Fibroblast of lung (primary cell): ENCODE measurements around the gene GNAO1. TPM values are rescaled to one million over a fixed set of nuclear protein-coding genes. Genes with fewer than 3 reads are reported as not detected.

Source experiments
- DNase-seq, 2 donors: peaks; one replicate each; pipeline versions ENCODE4 v3.0.0 to v3.0.0-alpha.2; 2010; ENCODE audit warnings: low read depth in 2 of 2
- H2AFZ ChIP-seq: 2 replicates; pipeline ENCODE4 v1.5.1; 2012; ENCODE audit warnings: low read length, control low read depth, inconsistent platforms
- H3K27ac ChIP-seq: 2 replicates; pipeline ENCODE4 v1.5.1; 2011; ENCODE audit warnings: low read length, control low read depth; ENCODE audit not compliant: insufficient read depth
- H3K27me3 ChIP-seq: 2 replicates; pipeline ENCODE4 v1.5.1; 2011; ENCODE audit warnings: mild to moderate bottlenecking, low read length; ENCODE audit not compliant: control insufficient read depth, insufficient read depth
- H3K36me3 ChIP-seq: 2 replicates; pipeline ENCODE4 v1.5.1; 2011; ENCODE audit warnings: low read length; ENCODE audit not compliant: control insufficient read depth, insufficient read depth
- H3K4me1 ChIP-seq: 2 replicates; pipeline ENCODE4 v1.5.1; 2011; ENCODE audit warnings: low read length; ENCODE audit not compliant: control insufficient read depth, insufficient read depth; ENCODE audit errors: extremely low read depth
- H3K4me2 ChIP-seq: 2 replicates; pipeline ENCODE4 v1.5.1; 2011; ENCODE audit warnings: low read length, control low read depth; ENCODE audit not compliant: insufficient read depth; ENCODE audit errors: extremely low read depth
- H3K4me3 ChIP-seq, 4 experiments: fragments of 200-600 bp in 1 of 4; sonication (generic) in 1 of 4; replicated peaks in 1 of 4; 2 replicates each; pipeline ENCODE4 v1.5.1; 2011 to 2016; ENCODE audit warnings: low read length in 4 of 4, low read depth in 3 of 4, mild to moderate bottlenecking in 3 of 4, control low read depth in 2 of 4, inconsistent platforms in 1 of 4, mixed read lengths in 1 of 4; ENCODE audit not compliant: insufficient read depth in 1 of 4; ENCODE audit errors: control extremely low read depth in 1 of 4
- H3K79me2 ChIP-seq: 2 replicates; pipeline ENCODE4 v1.5.1; 2012; ENCODE audit warnings: mild to moderate bottlenecking, low read length, inconsistent platforms; ENCODE audit not compliant: control insufficient read depth, insufficient read depth
- H3K9ac ChIP-seq: 2 replicates; pipeline ENCODE4 v1.5.1; 2011; ENCODE audit warnings: mild to moderate bottlenecking, low read length, control low read depth; ENCODE audit not compliant: insufficient read depth
- H3K9me3 ChIP-seq: 2 replicates; pipeline ENCODE4 v1.5.1; 2012; ENCODE audit warnings: low read depth, low read length; ENCODE audit not compliant: control insufficient read depth, insufficient read depth
- H4K20me1 ChIP-seq: 2 replicates; pipeline ENCODE4 v1.5.1; 2011; ENCODE audit warnings: low read length; ENCODE audit not compliant: control insufficient read depth, insufficient read depth; ENCODE audit errors: extremely low read depth
- CTCF ChIP-seq, 2 donors: IDR thresholded peaks in 1 of 2; conservative IDR thresholded peaks in 1 of 2; 1 replicate in 1 of 2; 2 replicates in 1 of 2; pipeline ENCODE4 v1.5.1; 2011 to 2012; ENCODE audit warnings: low read length in 2 of 2, control low read depth in 1 of 2, inconsistent platforms in 1 of 2, low read depth in 1 of 2, mild to moderate bottlenecking in 1 of 2
- EZH2 ChIP-seq: IDR thresholded peaks from 2 replicates; pipeline ENCODE4 v1.5.1; 2012; ENCODE audit warnings: low read length, control low read depth, mild to moderate bottlenecking; ENCODE audit errors: missing control alignments
- polyA plus RNA-seq, 2 donors: library from polyadenylated mRNA; depleted of rRNA in 1 of 2; stranded (reverse) in 1 of 2; unstranded in 1 of 2; fragments of >200 nt; gene quantifications; 2 replicates each; pipeline ENCODE4 v1.2.1, GENCODE V29; 2011 to 2012; ENCODE audit warnings: missing spikeins in 1 of 2
- total RNA-seq: library from RNA; depleted of rRNA; stranded (reverse); fragments of >200 nt; gene quantifications from 2 replicates; pipeline ENCODE4 v1.2.1, GENCODE V29; 2014

GNAO1 gene
- total and polyA plus RNA-seq, 2 donors (not counting 1 experiment from before 2014, with no cell fraction given) = 0.14 to 0.17 TPM

DNA sequence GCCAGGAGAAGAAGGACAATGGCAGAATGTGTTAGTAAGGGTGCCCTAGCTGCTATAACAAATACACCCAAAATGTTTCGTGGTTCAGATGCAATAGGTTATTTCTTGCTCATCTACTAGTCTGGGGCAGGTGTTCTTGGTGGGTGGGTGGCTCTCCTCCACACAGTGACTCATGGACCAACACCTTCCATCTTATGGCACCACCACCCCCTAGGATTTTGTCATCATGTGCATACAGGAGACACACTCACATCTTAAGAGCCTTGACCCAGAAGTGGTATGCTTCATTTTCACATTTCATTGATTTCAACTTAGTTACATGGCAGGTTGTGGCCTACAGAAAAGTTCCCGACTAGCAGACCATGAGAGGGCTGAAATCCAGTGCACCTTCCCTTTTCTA is 119.4 kb downstream of the GNAO1 start:
- TF ChIP-seq EZH2 = no peak
- TF ChIP-seq CTCF (conservative IDR thresholded peaks at IDR 0.05 in 1 of 2, IDR thresholded peaks at IDR 0.05 in 1 of 2; ENCODE audit: low read depth in 1 of 2, low read length in 2 of 2) = no peak
- DNase-seq = no peak

GRCh38 chr16:56311208-56312027 is 120.1 kb downstream of the GNAO1 start:
- Histone ChIP-seq H3K4me2 (no peak overlapping the region), H2AFZ (no peak overlapping the region), H3K9me3 (no peaks in the 10 kb centered on the region), H3K27me3 (no peaks in the 10 kb centered on the region), H3K9ac (no peak overlapping the region), H3K4me3 (no peak overlapping the region), H3K4me1 (no peaks in the 10 kb centered on the region), H4K20me1 (no peaks in the 10 kb centered on the region), H3K36me3 (no peaks in the 10 kb centered on the region), H3K79me2 (no peaks in the 10 kb centered on the region), H3K27ac (no peak overlapping the region)
- no peak for TF ChIP-seq EZH2
- peak in 1 of 2 donors; percentile 8 for TF ChIP-seq CTCF (conservative IDR thresholded peaks at IDR 0.05 in 1 of 2, IDR thresholded peaks at IDR 0.05 in 1 of 2; ENCODE audit: low read depth in 1 of 2, low read length in 2 of 2)
- no peak for DNase-seq

More for the DNA sequence above, 119.4 kb downstream of the GNAO1 start:
- Histone ChIP-seq H4K20me1 (no peaks in the 10 kb centered on the region), H3K4me2 (no peak overlapping the region), H3K4me3 (no peak overlapping the region), H3K27ac (no peak overlapping the region), H2AFZ (no peak overlapping the region), H3K36me3 (no peaks in the 10 kb centered on the region), H3K9me3 (no peaks in the 10 kb centered on the region), H3K4me1 (no peaks in the 10 kb centered on the region), H3K9ac (no peak overlapping the region), H3K79me2 (no peaks in the 10 kb centered on the region), H3K27me3 (no peaks in the 10 kb centered on the region)

GRCh38 chr16:56312028-56312300 is 120.7 kb downstream of the GNAO1 start:
- no peaks in the 10 kb centered on the region for H3K36me3 ChIP-seq
- no peak overlapping the region for H3K4me3 ChIP-seq
- H3K79me2 ChIP-seq = no peaks in the 10 kb centered on the region
- TF ChIP-seq CTCF (conservative IDR thresholded peaks at IDR 0.05 in 1 of 2, IDR thresholded peaks at IDR 0.05 in 1 of 2; ENCODE audit: low read depth in 1 of 2, low read length in 2 of 2) (no peak), EZH2 (no peak)
- H4K20me1 ChIP-seq = no peaks in the 10 kb centered on the region
- no peaks in the 10 kb centered on the region for H3K27me3 ChIP-seq
- no peaks in the 10 kb centered on the region for H3K4me1 ChIP-seq
- no peak overlapping the region for H2AFZ ChIP-seq
- H3K4me2 ChIP-seq = no peak overlapping the region
- H3K9me3 ChIP-seq = no peaks in the 10 kb centered on the region
- no peak for DNase-seq
- no peak overlapping the region for H3K9ac ChIP-seq
- H3K27ac ChIP-seq = no peak overlapping the region
